GM23338 (cell line): ENCODE results near the gene KRTAP10-10. TPM values are rescaled to one million over a fixed set of nuclear protein-coding genes. Genes with fewer than 3 reads are reported as not detected.
"Not testable (repeated sequence)": the region's sequence is repeated elsewhere in the genome, so short reads cannot be mapped to it uniquely, and the experiment has no call there.

ENCODE experiments used
- ATAC-seq: fragments of 200-7000 bp; cut with Tn5 transposase; 3 replicates; pipeline ENCODE4 v1.9.1; 2020
- DNase-seq: peaks from one replicate; pipeline ENCODE4 v3.0.0-alpha.2; 2015; ENCODE audit warnings: low spot score
- H2AFZ ChIP-seq: fragments of 200-600 bp; sonication (generic); 2 replicates; pipeline ENCODE4 v1.8.0; 2016; ENCODE audit warnings: antibody characterized with exemption, mild to moderate bottlenecking, moderate library complexity
- H3F3A ChIP-seq: fragments of 200-600 bp; sonication (generic); replicated peaks from 2 replicates; pipeline ENCODE4 v1.8.0; 2017; ENCODE audit warnings: antibody characterized with exemption, mixed run types, low read depth
- H3K27ac ChIP-seq: fragments of 200-600 bp; sonication (generic); 2 replicates; pipeline ENCODE4 v1.6.1; 2016; ENCODE audit warnings: low read depth
- H3K27me3 ChIP-seq: fragments of 200-600 bp; sonication (generic); 2 replicates; pipeline ENCODE4 v1.8.0; 2016; ENCODE audit warnings: mild to moderate bottlenecking, mixed run types, moderate library complexity; ENCODE audit not compliant: insufficient read depth
- H3K36me3 ChIP-seq: fragments of 200-600 bp; sonication (generic); 2 replicates; pipeline ENCODE4 v1.8.0; 2016; ENCODE audit warnings: mild to moderate bottlenecking; ENCODE audit not compliant: insufficient read depth
- H3K4me1 ChIP-seq: fragments of 200-600 bp; sonication (generic); 2 replicates; pipeline ENCODE4 v1.8.0; 2016; ENCODE audit warnings: mild to moderate bottlenecking, moderate library complexity; ENCODE audit not compliant: insufficient read depth
- H3K4me2 ChIP-seq: fragments of 200-600 bp; sonication (generic); 2 replicates; pipeline ENCODE4 v1.7.1; 2017; ENCODE audit warnings: mixed run types
- H3K4me3 ChIP-seq: fragments of 200-600 bp; sonication (generic); 2 replicates; pipeline ENCODE4 v1.6.1; 2016; ENCODE audit warnings: mixed run types
- H3K79me2 ChIP-seq: fragments of 200-600 bp; sonication (generic); replicated peaks from 2 replicates; pipeline ENCODE4 v1.8.0; 2017; ENCODE audit warnings: mild to moderate bottlenecking; ENCODE audit not compliant: insufficient read depth
- H3K9me2 ChIP-seq: fragments of 200-600 bp; sonication (generic); 2 replicates; pipeline ENCODE4 v1.8.0; 2017; ENCODE audit not compliant: insufficient read depth
- H4K20me1 ChIP-seq: fragments of 200-600 bp; sonication (generic); replicated peaks from 2 replicates; pipeline ENCODE4 v1.8.0; 2017; ENCODE audit warnings: mild to moderate bottlenecking; ENCODE audit not compliant: insufficient read depth
- H3K27ac Mint-ChIP-seq: 2 replicates; pipeline ENCODE4 v1.8.0; 2020; ENCODE audit warnings: inconsistent platforms, mild to moderate bottlenecking, moderate library complexity, mixed read lengths
- H3K27me3 Mint-ChIP-seq: 3 replicates; pipeline ENCODE4 v1.8.0; 2022; ENCODE audit warnings: low read depth, mild to moderate bottlenecking, moderate library complexity, mixed read lengths, inconsistent platforms; ENCODE audit not compliant: insufficient read depth, poor library complexity
- H3K36me3 Mint-ChIP-seq: 3 replicates; pipeline ENCODE4 v1.8.0; 2021; ENCODE audit warnings: low read depth, mild to moderate bottlenecking, inconsistent platforms, moderate library complexity, mixed read lengths
- H3K4me1 Mint-ChIP-seq: 3 replicates; pipeline ENCODE4 v1.8.0; 2020; ENCODE audit warnings: mild to moderate bottlenecking, inconsistent platforms, mixed read lengths
- H3K4me3 Mint-ChIP-seq: 3 replicates; pipeline ENCODE4 v1.8.0; 2021; ENCODE audit warnings: moderate library complexity, mild to moderate bottlenecking, inconsistent platforms, mixed read lengths
- H3K9me3 Mint-ChIP-seq: 3 replicates; pipeline ENCODE4 v1.8.0; 2020; ENCODE audit warnings: moderate library complexity, mild to moderate bottlenecking, inconsistent platforms, mixed read lengths
- CREB1 ChIP-seq: fragments of 250-450 bp; sonication (Bioruptor Pico); IDR thresholded peaks from 2 replicates; pipeline ENCODE4 v1.5.0; 2020; ENCODE audit warnings: low read depth, mild to moderate bottlenecking, moderate library complexity
- STAT1 ChIP-seq: IDR thresholded peaks from one replicate; pipeline ENCODE4 v1.6.1; 2016; ENCODE audit warnings: antibody characterized with exemption; ENCODE audit not compliant: unreplicated experiment
- ZNF462 ChIP-seq: fragments of 250-450 bp; sonication (Bioruptor Pico); IDR thresholded peaks from 2 replicates; pipeline ENCODE4 v1.5.0; 2020; ENCODE audit warnings: mild to moderate bottlenecking, moderate library complexity
- polyA plus RNA-seq: library from polyadenylated mRNA; unstranded; fragments of >200 nt; fragmentation: Nextera tagmentation; extraction: Ambion mirVana; gene quantifications from 2 replicates; pipeline ENCODE4 v1.2.1, GENCODE V29; 2016
- total RNA-seq: library from RNA; depleted of rRNA; stranded (reverse); fragments of >200 nt; shearing (Covaris generic); gene quantifications from 2 replicates; pipeline ENCODE4 v1.2.3, GENCODE V29; 2014

Gene KRTAP10-10
- total and polyA plus RNA-seq, 2 experiments from 2014 or later, result not detected

- TF ChIP-seq ZNF462 (CRISPR knock-in tag) (no peak), STAT1 (no peak), CREB1 (CRISPR knock-in tag) (no peak)
Measured at GRCh38 chr21:44626673-44627143, 10.4 kb upstream of the KRTAP10-10 start, which contains the start of gene KRTAP10-9 (continued).

DNA sequence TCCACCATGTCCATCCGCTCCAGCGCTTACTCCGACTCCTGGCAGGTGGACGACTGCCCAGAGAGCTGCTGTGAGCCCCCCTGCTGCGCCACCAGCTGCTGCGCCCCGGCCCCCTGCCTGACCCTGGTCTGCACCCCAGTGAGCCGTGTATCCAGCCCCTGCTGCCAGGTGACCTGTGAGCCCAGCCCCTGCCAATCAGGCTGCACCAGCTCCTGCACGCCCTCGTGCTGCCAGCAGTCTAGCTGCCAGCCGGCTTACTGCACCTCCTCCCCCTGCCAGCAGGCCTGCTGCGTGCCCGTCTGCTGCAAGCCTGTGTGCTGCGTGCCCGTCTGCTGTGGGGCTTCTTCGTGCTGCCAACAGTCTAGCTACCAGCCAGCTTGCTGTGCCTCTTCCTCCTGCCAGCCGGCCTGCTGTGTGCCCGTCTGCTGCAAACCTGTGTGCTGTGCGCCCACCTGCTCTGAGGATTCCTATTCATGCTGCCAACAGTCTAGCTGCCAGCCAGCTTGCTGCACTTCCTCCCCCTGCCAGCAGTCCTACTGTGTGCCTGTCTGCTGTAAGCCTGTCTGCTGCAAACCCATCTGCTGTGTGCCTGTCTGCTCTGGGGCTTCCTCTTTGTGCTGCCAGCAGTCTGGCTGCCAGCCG is 9.9 kb upstream of the KRTAP10-10 start:
- not testable (repeated sequence) for H3K4me2 ChIP-seq, H3F3A ChIP-seq, H3K27ac ChIP-seq, ATAC-seq, H3K4me3 Mint-ChIP-seq, H3K79me2 ChIP-seq, H3K4me3 ChIP-seq, H3K4me1 ChIP-seq, H3K27me3 ChIP-seq, H3K27ac Mint-ChIP-seq, H3K4me1 Mint-ChIP-seq, H3K36me3 ChIP-seq, DNase-seq, H3K27me3 Mint-ChIP-seq, H3K9me2 ChIP-seq, H4K20me1 ChIP-seq, H2AFZ ChIP-seq
- peaks cover 23% of the 10 kb centered on the region for H3K36me3 Mint-ChIP-seq
- H3K9me3 Mint-ChIP-seq, result peaks cover 45% of the 10 kb centered on the region

GRCh38 chr21:44627831-44628233 is 9.3 kb upstream of the KRTAP10-10 start:
- H3K4me1 Mint-ChIP-seq, H3K36me3 ChIP-seq, H2AFZ ChIP-seq, H3K4me1 ChIP-seq, H3K79me2 ChIP-seq, H3K27ac ChIP-seq, DNase-seq, H4K20me1 ChIP-seq, H3F3A ChIP-seq, H3K27ac Mint-ChIP-seq, H3K4me3 Mint-ChIP-seq, H3K4me2 ChIP-seq, H3K4me3 ChIP-seq, H3K27me3 ChIP-seq, H3K9me2 ChIP-seq, H3K27me3 Mint-ChIP-seq: not testable (repeated sequence)
- Mint-ChIP-seq H3K36me3 (peaks cover 20% of the 10 kb centered on the region), H3K9me3 (peaks cover 43% of the 10 kb centered on the region)
- peak; percentile 63 for ATAC-seq
